HG03521 (cell line): ENCODE results near the gene LSM3.

Source experiments
- ATAC-seq: cut with Tn5 transposase; IDR thresholded peaks from one replicate; pipeline ENCODE4 v1.9.1; 2021; ENCODE audit warnings: mild to moderate bottlenecking, moderate library complexity; ENCODE audit not compliant: unreplicated experiment

Gene LSM3

GRCh38 chr3:14188041-14188754 is 9.6 kb downstream of the LSM3 start:
- ATAC-seq = no peak

- ATAC-seq = no peak
Measured at GRCh38 chr3:14194865-14195264, 16.2 kb downstream of the LSM3 start.

- ATAC-seq = no peak
Measured at GRCh38 chr3:14199641-14200040, 21.0 kb downstream of the LSM3 start.

GRCh38 chr3:14200276-14200675 is 21.7 kb downstream of the LSM3 start:
- ATAC-seq = no peak

- no peak for ATAC-seq
Measured at GRCh38 chr3:14200841-14201240, 22.2 kb downstream of the LSM3 start.

- no peak for ATAC-seq
Measured at GRCh38 chr3:14201940-14202684, 23.5 kb downstream of the LSM3 start.

GRCh38 chr3:14202874-14203520 is 24.4 kb downstream of the LSM3 start:
- no peak for ATAC-seq

- ATAC-seq = no peak
Measured at GRCh38 chr3:14203521-14204079, 25.0 kb downstream of the LSM3 start.

- no peak for ATAC-seq
Measured at GRCh38 chr3:14204515-14205284, 26.1 kb downstream of the LSM3 start.

- no peak for ATAC-seq
Measured at GRCh38 chr3:14206548-14207177, 28.0 kb downstream of the LSM3 start.

GRCh38 chr3:14208168-14208567 is 29.6 kb downstream of the LSM3 start:
- no peak for ATAC-seq

GRCh38 chr3:14208977-14209394 is 30.4 kb downstream of the LSM3 start:
- no peak for ATAC-seq

GRCh38 chr3:14209581-14210289 is 31.1 kb downstream of the LSM3 start:
- no peak for ATAC-seq

- ATAC-seq = no peak
Measured at GRCh38 chr3:14210290-14210688, 31.7 kb downstream of the LSM3 start.

- ATAC-seq = no peak
Measured at GRCh38 chr3:14210843-14211594, 32.4 kb downstream of the LSM3 start.

- ATAC-seq = no peak
Measured at GRCh38 chr3:14211621-14212020, 33.0 kb downstream of the LSM3 start.

- ATAC-seq = no peak
Measured at GRCh38 chr3:14212032-14212431, 33.4 kb downstream of the LSM3 start.

GRCh38 chr3:14213066-14213774 is 34.6 kb downstream of the LSM3 start:
- no peak for ATAC-seq
